Gastrocnemius medialis (tissue), 4 donors: Measurements from ENCODE around the gene DOCK10. TPM values are rescaled to one million over a fixed set of nuclear protein-coding genes. Genes with fewer than 3 reads are reported as not detected.

Experiments
- ATAC-seq, 2 donors: fragments of 150-250 bp; one replicate each; pipeline ENCODE4 v1.9.1; 2016
- DNase-seq, 2 donors: peaks; one replicate each; pipeline ENCODE4 v3.0.0-alpha.2; 2019
- H3K27ac ChIP-seq, 4 donors: fragments of 200-600 bp; sonication (generic); 1 replicate in 1 of 4; 2 replicates in 3 of 4; pipeline ENCODE4 v1.5.1; 2016 to 2018; ENCODE audit warnings: mild to moderate bottlenecking in 2 of 4, moderate library complexity in 1 of 4
- H3K27me3 ChIP-seq, 3 donors: fragments of 200-600 bp; sonication (generic) in 2 of 3; 1 replicate in 1 of 3; 2 replicates in 2 of 3; pipeline versions ENCODE4 v1.5.1 to v1.6.0; 2016 to 2019; ENCODE audit warnings: mild to moderate bottlenecking in 1 of 3, moderate library complexity in 1 of 3
- H3K36me3 ChIP-seq, 2 donors: fragments of 200-600 bp; sonication (generic) in 1 of 2; one replicate each; pipeline ENCODE4 v1.5.1; 2017 to 2018
- H3K4me1 ChIP-seq, 2 donors: fragments of 200-600 bp; sonication (generic) in 1 of 2; one replicate each; pipeline ENCODE4 v1.5.1; 2016 to 2017; ENCODE audit warnings: mild to moderate bottlenecking in 2 of 2
- H3K4me3 ChIP-seq, 4 donors: fragments of 200-600 bp; sonication (generic) in 3 of 4; 1 replicate in 1 of 4; 2 replicates in 3 of 4; pipeline ENCODE4 v1.5.1; 2016 to 2019; ENCODE audit warnings: mild to moderate bottlenecking in 2 of 4
- H3K9me3 ChIP-seq, 3 donors: fragments of 200-600 bp; sonication (generic) in 2 of 3; 1 replicate in 1 of 3; 2 replicates in 2 of 3; pipeline ENCODE4 v1.5.1; 2016 to 2019
- CTCF ChIP-seq, 5 experiments: fragments of 450-650 bp in 3 of 5; fragments of 200-600 bp in 2 of 5; sonication (generic) in 2 of 5; IDR thresholded peaks in 4 of 5; conservative IDR thresholded peaks in 1 of 5; 1 replicate in 4 of 5; 2 replicates in 1 of 5; pipeline ENCODE4 v1.5.1; 2016 to 2019; ENCODE audit warnings: antibody characterized with exemption in 5 of 5, mild to moderate bottlenecking in 3 of 5, moderate library complexity in 3 of 5
- POLR2A ChIP-seq, 2 donors: fragments of 450-650 bp; IDR thresholded peaks; one replicate each; pipeline ENCODE4 v1.6.1; 2017; ENCODE audit warnings: antibody characterized with exemption in 2 of 2, mild to moderate bottlenecking in 2 of 2, moderate library complexity in 2 of 2
- in situ Hi-C, 4 donors: fragments of 200-750 bp; cut with MboI; loops; one replicate each; pipeline versions ENCODE4 v1.15.0 to v1.8.0; 2017; ENCODE audit warnings: low sequenced_read_pairs in 4 of 4
- intact Hi-C: fragments of 100-400 bp; cut with DNase I; formaldehyde crosslinking; loops from one replicate; pipeline ENCODE4 v1.15.1; 2023; ENCODE audit warnings: low total_unique reads
- total RNA-seq, 4 donors: library from RNA; depleted of rRNA; stranded (reverse); fragments of >200 nt; gene quantifications; one replicate each; pipeline versions ENCODE4 v1.1.0 to v1.2.3, GENCODE V29; 2016

Gene DOCK10
- total RNA-seq, 4 donors from 2014 or later, result 0.97 to 1.9 (median 1.4) TPM

- TF ChIP-seq POLR2A (IDR thresholded peaks at IDR 0.05), result no peak
- no peak for TF ChIP-seq CTCF (IDR thresholded peaks at IDR 0.05 in 4 of 5, conservative IDR thresholded peaks at IDR 0.05 in 1 of 5)
- in situ Hi-C loops, result no loop called here
- intact Hi-C loops, result no loop called here
- no peaks in the 10 kb centered on the region for H3K9me3 ChIP-seq
- no peaks in the 10 kb centered on the region for H3K4me1 ChIP-seq
- DNase-seq (no peak), ATAC-seq (no peak)
- no peaks in the 10 kb centered on the region for H3K27me3 ChIP-seq
- no peak overlapping the region for H3K27ac ChIP-seq
- no peaks in the 10 kb centered on the region for H3K36me3 ChIP-seq
- no peak overlapping the region for H3K4me3 ChIP-seq
Observed at GRCh38 chr2:224903621-224904020, 138.6 kb downstream of the DOCK10 start.

- H3K27me3 ChIP-seq, result no peaks in the 10 kb centered on the region
- intact Hi-C loops (no loop called here), in situ Hi-C loops (no loop called here)
- no peak overlapping the region for H3K4me3 ChIP-seq
- DNase-seq, result no peak
- no peaks in the 10 kb centered on the region for H3K9me3 ChIP-seq
- no peak for TF ChIP-seq CTCF (IDR thresholded peaks at IDR 0.05 in 4 of 5, conservative IDR thresholded peaks at IDR 0.05 in 1 of 5)
- no peak for TF ChIP-seq POLR2A (IDR thresholded peaks at IDR 0.05)
- H3K36me3 ChIP-seq, result no peaks in the 10 kb centered on the region
- ATAC-seq, result no peak
- no peak overlapping the region for H3K27ac ChIP-seq
- H3K4me1 ChIP-seq, result no peaks in the 10 kb centered on the region
Observed at GRCh38 chr2:224901121-224901676, 141.1 kb downstream of the DOCK10 start.

- H3K4me3 ChIP-seq, result no peak overlapping the region
- in situ Hi-C loops (no loop called here), intact Hi-C loops (no loop called here)
- no peaks in the 10 kb centered on the region for H3K27me3 ChIP-seq
- H3K4me1 ChIP-seq, result no peaks in the 10 kb centered on the region
- TF ChIP-seq CTCF (IDR thresholded peaks at IDR 0.05 in 4 of 5, conservative IDR thresholded peaks at IDR 0.05 in 1 of 5), result no peak
- TF ChIP-seq POLR2A (IDR thresholded peaks at IDR 0.05), result no peak
- no peak for DNase-seq
- no peak for ATAC-seq
- H3K9me3 ChIP-seq, result no peaks in the 10 kb centered on the region
- H3K36me3 ChIP-seq, result no peaks in the 10 kb centered on the region
- no peak overlapping the region for H3K27ac ChIP-seq
Observed at GRCh38 chr2:224895377-224895776, 146.9 kb downstream of the DOCK10 start.

- ATAC-seq, result no peak
- intact Hi-C loops (no loop called here), in situ Hi-C loops (no loop called here)
Observed at GRCh38 chr2:224894356-224894755, 147.9 kb downstream of the DOCK10 start.

More at GRCh38 chr2:224894356-224894755, 147.9 kb downstream of the DOCK10 start:
- Histone ChIP-seq H3K4me3 (no peak overlapping the region), H3K27me3 (no peaks in the 10 kb centered on the region), H3K36me3 (no peaks in the 10 kb centered on the region), H3K27ac (no peak overlapping the region), H3K9me3 (no peaks in the 10 kb centered on the region), H3K4me1 (no peaks in the 10 kb centered on the region)
- DNase-seq, result no peak
- TF ChIP-seq POLR2A (IDR thresholded peaks at IDR 0.05), result no peak
- TF ChIP-seq CTCF (IDR thresholded peaks at IDR 0.05 in 4 of 5, conservative IDR thresholded peaks at IDR 0.05 in 1 of 5), result no peak
